ENCODE measurements around the gene IMMP2L. TPM values are rescaled to one million over a fixed set of nuclear protein-coding genes. Genes with fewer than 3 reads are reported as not detected.

Gene IMMP2L
- total RNA-seq, 1 donor from 2014 or later = 59.6 TPM

DNA sequence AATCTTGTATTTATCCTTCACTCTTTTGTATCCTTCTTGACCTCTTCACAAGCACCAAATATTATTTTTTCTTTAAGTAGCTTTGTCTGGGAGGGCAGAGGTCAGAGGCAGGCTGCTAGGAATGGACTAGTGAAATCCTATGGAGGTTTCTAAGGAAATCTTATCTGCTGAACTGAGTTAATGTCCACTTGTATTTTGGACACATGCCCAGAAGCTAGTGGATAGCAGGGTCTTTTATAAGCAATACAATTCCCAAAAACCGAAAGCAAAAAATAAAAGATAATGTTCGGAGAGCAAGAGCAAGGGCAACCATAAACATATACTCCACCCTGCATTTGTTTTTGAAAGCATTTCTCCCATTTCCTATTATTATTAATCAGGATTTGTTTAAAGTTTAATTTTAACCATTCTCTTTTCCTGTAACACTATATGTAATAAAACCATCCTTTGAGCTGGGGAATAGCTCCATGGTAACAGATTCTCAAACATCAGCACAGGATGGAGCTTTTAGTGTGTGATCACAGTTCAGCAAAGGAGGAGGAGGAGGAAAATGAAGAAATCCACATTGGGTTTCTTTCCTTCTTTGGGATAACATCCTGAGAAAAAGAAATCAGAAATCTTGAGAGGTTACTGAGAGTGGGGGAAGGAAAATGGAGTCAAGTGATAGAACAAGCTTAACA, 799.6 kb downstream of the IMMP2L start:
- no peaks in the 10 kb centered on the region for H3K27me3 Mint-ChIP-seq (ENCODE audit: low read depth)

GRCh38 chr7:110760341-110760740, 802.0 kb downstream of the IMMP2L start:
- TF ChIP-seq, protein P1, sequence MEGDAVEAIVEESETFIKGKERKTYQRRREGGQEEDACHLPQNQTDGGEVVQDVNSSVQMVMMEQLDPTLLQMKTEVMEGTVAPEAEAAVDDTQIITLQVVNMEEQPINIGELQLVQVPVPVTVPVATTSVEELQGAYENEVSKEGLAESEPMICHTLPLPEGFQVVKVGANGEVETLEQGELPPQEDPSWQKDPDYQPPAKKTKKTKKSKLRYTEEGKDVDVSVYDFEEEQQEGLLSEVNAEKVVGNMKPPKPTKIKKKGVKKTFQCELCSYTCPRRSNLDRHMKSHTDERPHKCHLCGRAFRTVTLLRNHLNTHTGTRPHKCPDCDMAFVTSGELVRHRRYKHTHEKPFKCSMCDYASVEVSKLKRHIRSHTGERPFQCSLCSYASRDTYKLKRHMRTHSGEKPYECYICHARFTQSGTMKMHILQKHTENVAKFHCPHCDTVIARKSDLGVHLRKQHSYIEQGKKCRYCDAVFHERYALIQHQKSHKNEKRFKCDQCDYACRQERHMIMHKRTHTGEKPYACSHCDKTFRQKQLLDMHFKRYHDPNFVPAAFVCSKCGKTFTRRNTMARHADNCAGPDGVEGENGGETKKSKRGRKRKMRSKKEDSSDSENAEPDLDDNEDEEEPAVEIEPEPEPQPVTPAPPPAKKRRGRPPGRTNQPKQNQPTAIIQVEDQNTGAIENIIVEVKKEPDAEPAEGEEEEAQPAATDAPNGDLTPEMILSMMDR (IDR thresholded peaks at IDR 0.05; ENCODE audit: unreplicated experiment) = no peak
- Mint-ChIP-seq H3K9me3 (no peaks in the 10 kb centered on the region), H3K4me3 (no peak overlapping the region), H3K36me3 (no peaks in the 10 kb centered on the region), H3K4me1 (peaks cover 7% of the 10 kb centered on the region), H3K27ac (no peak overlapping the region), H3K27me3 (ENCODE audit: low read depth) (no peaks in the 10 kb centered on the region)
- DNase-seq (ENCODE audit: low spot score in 2 of 2, unreplicated experiment in 2 of 2) = no peak

More for the DNA sequence above, 799.6 kb downstream of the IMMP2L start:
- TF ChIP-seq, protein P1 (IDR thresholded peaks at IDR 0.05; ENCODE audit: unreplicated experiment) = no peak
- DNase-seq (ENCODE audit: low spot score in 2 of 2, unreplicated experiment in 2 of 2) = no peak
- Mint-ChIP-seq H3K9me3 (no peaks in the 10 kb centered on the region), H3K36me3 (no peaks in the 10 kb centered on the region), H3K4me1 (peaks cover 16% of the 10 kb centered on the region), H3K4me3 (no peak overlapping the region), H3K27ac (peak overlapping the region; percentile 77)

DNA sequence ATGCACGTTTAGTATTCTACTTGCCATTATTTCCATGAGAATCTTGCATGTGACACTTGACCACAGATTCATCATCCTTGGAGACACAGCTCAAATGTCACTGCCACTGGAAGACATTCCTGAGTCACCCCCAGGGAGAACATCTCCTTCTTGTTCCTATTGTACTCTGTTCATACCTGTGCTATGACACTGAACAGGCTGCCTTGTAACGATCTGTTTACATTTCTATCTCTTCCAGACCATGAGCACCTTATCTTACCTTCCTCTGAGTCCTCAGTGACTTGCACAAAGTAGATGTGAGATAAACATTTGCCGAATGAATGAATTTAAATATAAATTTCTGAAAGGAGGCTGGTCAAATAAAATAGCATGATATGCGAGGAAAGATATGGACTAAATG, 803.2 kb downstream of the IMMP2L start:
- TF ChIP-seq, protein P1 (IDR thresholded peaks at IDR 0.05; ENCODE audit: unreplicated experiment) = no peak
- Mint-ChIP-seq H3K4me1 (peaks cover 7% of the 10 kb centered on the region), H3K4me3 (no peak overlapping the region), H3K9me3 (no peaks in the 10 kb centered on the region), H3K36me3 (no peaks in the 10 kb centered on the region), H3K27me3 (ENCODE audit: low read depth) (no peaks in the 10 kb centered on the region), H3K27ac (no peak overlapping the region)
- no peak for DNase-seq (ENCODE audit: low spot score in 2 of 2, unreplicated experiment in 2 of 2)

- no peak for DNase-seq (ENCODE audit: low spot score in 2 of 2, unreplicated experiment in 2 of 2)
- H3K4me3 Mint-ChIP-seq = no peak overlapping the region
- H3K27me3 Mint-ChIP-seq (ENCODE audit: low read depth) = no peaks in the 10 kb centered on the region
- TF ChIP-seq, protein P1 (IDR thresholded peaks at IDR 0.05; ENCODE audit: unreplicated experiment) = no peak
- H3K36me3 Mint-ChIP-seq = no peaks in the 10 kb centered on the region
- peaks cover 1% of the 10 kb centered on the region for H3K4me1 Mint-ChIP-seq
- H3K9me3 Mint-ChIP-seq = peaks cover 5% of the 10 kb centered on the region
- no peak overlapping the region for H3K27ac Mint-ChIP-seq
These were observed 807.6 kb downstream of the IMMP2L start for GRCh38 chr7:110754649-110755048.

DNA sequence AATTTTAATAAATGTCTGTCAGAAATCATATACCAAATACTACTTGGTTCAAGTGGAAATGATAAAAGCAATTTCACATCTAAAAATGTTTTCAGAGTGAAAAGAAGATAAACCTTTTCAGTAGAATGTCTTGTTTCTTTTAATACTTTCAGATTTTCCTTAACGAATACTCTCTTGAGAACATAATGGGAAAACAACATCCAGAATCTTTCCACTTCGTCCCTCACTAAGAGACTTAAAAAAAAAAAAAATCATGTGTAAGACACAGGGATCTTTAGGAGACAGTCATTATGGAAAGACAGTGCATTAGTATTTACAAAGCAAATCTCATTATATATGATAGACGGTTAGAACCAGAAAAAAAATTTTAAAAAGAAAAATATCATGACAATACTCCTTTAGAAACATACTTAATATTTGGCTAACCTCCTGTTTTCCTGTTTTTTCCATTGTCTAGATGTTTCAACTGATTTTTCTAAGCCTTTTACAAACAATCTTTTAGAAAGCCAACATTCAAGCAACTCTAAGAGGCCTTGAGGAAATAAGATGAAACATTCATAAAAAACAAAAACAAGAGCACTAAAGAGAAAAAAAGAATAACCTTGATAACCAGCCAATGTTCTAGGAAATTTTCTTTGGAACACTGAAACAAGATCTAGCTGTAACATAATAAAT, 811.2 kb downstream of the IMMP2L start:
- no peak for DNase-seq (ENCODE audit: low spot score in 2 of 2, unreplicated experiment in 2 of 2)
- no peak overlapping the region for H3K4me3 Mint-ChIP-seq
- H3K27me3 Mint-ChIP-seq (ENCODE audit: low read depth) = no peaks in the 10 kb centered on the region
- H3K9me3 Mint-ChIP-seq = peaks cover 33% of the 10 kb centered on the region
- peaks cover 22% of the 10 kb centered on the region for H3K36me3 Mint-ChIP-seq
- TF ChIP-seq, protein P1 (IDR thresholded peaks at IDR 0.05; ENCODE audit: unreplicated experiment) = no peak
- H3K4me1 Mint-ChIP-seq = peaks cover 1% of the 10 kb centered on the region
- no peak overlapping the region for H3K27ac Mint-ChIP-seq

All from mesothelial cell of epicardium (in vitro differentiated cells).